HCT116 (cell line): Measurements from ENCODE around the gene TRMT2A. TPM values are rescaled to one million over a fixed set of nuclear protein-coding genes. Genes with fewer than 3 reads are reported as not detected.

ENCODE experiments used
- ATAC-seq: fragments of 200-7000 bp; cut with Tn5 transposase; 2 replicates; pipeline ENCODE4 v1.9.1; 2020; ENCODE audit warnings: mild to moderate bottlenecking, moderate library complexity
- BruUV-seq: library from RNA; stranded (reverse); fragments of 400-500 nt; replicated peaks from 2 replicates; lab custom pipeline; 2021; lab: Mats Ljungman, UMichigan
- CTCF ChIA-PET: fragments of 300-600 bp; sonication (Branson Sonifier 250); formaldehyde crosslinking; loops from one replicate; lab custom pipeline; 2021; ENCODE audit warnings: antibody characterized with exemption; lab: Charles Lee
- POLR2A ChIA-PET: fragments of 300-600, 350-600 bp; sonication (Branson Sonifier 250); formaldehyde crosslinking; loops from one replicate; lab custom pipeline; 2021; ENCODE audit warnings: antibody characterized with exemption; lab: Charles Lee
- RAD21 ChIA-PET, 2 experiments: fragments of 300-600 bp; sonication (Branson Sonifier 250); formaldehyde crosslinking; loops; one replicate each; lab custom pipeline; 2023; ENCODE audit warnings: low total read pairs in 2 of 2; ENCODE audit not compliant: uncharacterized antibody in 2 of 2, unreplicated experiment in 2 of 2, low non-redundant PET in 1 of 2; lab: Charles Lee
- DNase-seq: peaks from one replicate; pipeline ENCODE4 v3.0.0-alpha.2; 2010; ENCODE audit warnings: low read depth, low spot score
- H2AFZ ChIP-seq: fragments of 200-600 bp; shearing (Covaris generic), sonication (generic); 2 replicates; pipeline ENCODE4 v1.6.1; 2017; ENCODE audit warnings: low read depth, mixed run types, mixed read lengths, antibody characterized with exemption, low read length; ENCODE audit not compliant: poor library complexity, severe bottlenecking
- H3K27ac ChIP-seq: 2 replicates; pipeline ENCODE4 v1.5.1; 2012; ENCODE audit warnings: low read depth, low read length
- H3K27me3 ChIP-seq: fragments of 200-600 bp; sonication (generic); 2 replicates; pipeline ENCODE4 v1.6.1; 2016; ENCODE audit warnings: mixed run types, low read length, mixed read lengths; ENCODE audit not compliant: insufficient read depth
- H3K36me3 ChIP-seq, 2 experiments: fragments of 200-500 bp in 1 of 2; fragments of 200-600 bp in 1 of 2; sonication (Bioruptor generic) in 1 of 2; sonication (generic) in 1 of 2; 2 replicates each; pipeline versions ENCODE4 v1.5.1 to v1.6.1; 2014 to 2016; ENCODE audit warnings: low read length in 2 of 2, inconsistent platforms in 1 of 2, mixed read lengths in 1 of 2, mixed run types in 1 of 2; ENCODE audit not compliant: insufficient read depth in 2 of 2, control insufficient read depth in 1 of 2
- H3K4me1 ChIP-seq, 2 experiments: fragments of 200-600 bp in 1 of 2; sonication (generic) in 1 of 2; 2 replicates each; pipeline versions ENCODE4 v1.5.1 to v1.6.1; 2012 to 2017; ENCODE audit warnings: low read length in 2 of 2, inconsistent platforms in 1 of 2, mild to moderate bottlenecking in 1 of 2, mixed read lengths in 1 of 2, mixed run types in 1 of 2, moderate library complexity in 1 of 2; ENCODE audit not compliant: insufficient read depth in 2 of 2, control insufficient read depth in 1 of 2
- H3K4me2 ChIP-seq: fragments of 200-600 bp; sonication (generic); 2 replicates; pipeline ENCODE4 v1.6.1; 2017; ENCODE audit warnings: mixed run types, low read length, mixed read lengths
- H3K4me3 ChIP-seq, 2 experiments: fragments of 200-600 bp in 1 of 2; sonication (generic) in 1 of 2; replicated peaks in 1 of 2; 2 replicates each; pipeline ENCODE4 v1.5.1; 2011 to 2016; ENCODE audit warnings: low read length in 2 of 2, control low read depth in 1 of 2, low read depth in 1 of 2, mild to moderate bottlenecking in 1 of 2, mixed read lengths in 1 of 2, mixed run types in 1 of 2
- H3K79me2 ChIP-seq: fragments of 200-600 bp; sonication (generic); 2 replicates; pipeline ENCODE4 v1.6.1; 2017; ENCODE audit warnings: mild to moderate bottlenecking, mixed run types, low read length, moderate library complexity, mixed read lengths; ENCODE audit not compliant: insufficient read depth
- H3K9ac ChIP-seq: fragments of 200-600 bp; sonication (generic); 2 replicates; pipeline ENCODE4 v1.6.1; 2016; ENCODE audit warnings: low read length, mixed read lengths
- H3K9me2 ChIP-seq: fragments of 200-600 bp; sonication (generic), shearing (Covaris generic); 2 replicates; pipeline ENCODE4 v1.6.1; 2017; ENCODE audit warnings: mixed run types, mild to moderate bottlenecking, moderate library complexity; ENCODE audit not compliant: insufficient read depth
- H3K9me3 ChIP-seq, 2 experiments: fragments of 200-500 bp in 1 of 2; fragments of 200-600 bp in 1 of 2; sonication (Bioruptor generic) in 1 of 2; sonication (generic) in 1 of 2; 2 replicates each; pipeline ENCODE4 v1.6.1; 2014 to 2017; ENCODE audit warnings: low read length in 2 of 2, mixed read lengths in 2 of 2, inconsistent platforms in 1 of 2, low read depth in 1 of 2, mild to moderate bottlenecking in 1 of 2, mixed run types in 1 of 2, moderate library complexity in 1 of 2; ENCODE audit not compliant: control insufficient read depth in 1 of 2, insufficient read depth in 1 of 2
- H4K20me1 ChIP-seq: fragments of 200-600 bp; sonication (generic), shearing (Covaris generic); 2 replicates; pipeline ENCODE4 v1.6.1; 2017; ENCODE audit warnings: mixed run types, mild to moderate bottlenecking, moderate library complexity; ENCODE audit not compliant: insufficient read depth
- CEBPB ChIP-seq: IDR thresholded peaks from 2 replicates; pipeline ENCODE4 v1.6.1; 2012; ENCODE audit warnings: low read depth
- EGR1 ChIP-seq: IDR thresholded peaks from 2 replicates; pipeline ENCODE4 v1.6.1; 2012; ENCODE audit warnings: low read depth
- ELF1 ChIP-seq: IDR thresholded peaks from 2 replicates; pipeline ENCODE4 v1.6.1; 2012; ENCODE audit warnings: low read depth, borderline replicate concordance
- EZH2phosphoT487 ChIP-seq: fragments of 200-600 bp; IDR thresholded peaks from 2 replicates; pipeline ENCODE4 v1.6.1; 2018; ENCODE audit warnings: antibody characterized with exemption, borderline replicate concordance
- FOSL1 ChIP-seq: IDR thresholded peaks from 2 replicates; pipeline ENCODE4 v1.6.1; 2012; ENCODE audit warnings: low read depth
- POLR2AphosphoS5 ChIP-seq: IDR thresholded peaks from 2 replicates; pipeline ENCODE4 v1.6.1; 2011; ENCODE audit warnings: mild to moderate bottlenecking, low read depth, low read length, moderate library complexity
- SP1 ChIP-seq: IDR thresholded peaks from 2 replicates; pipeline ENCODE4 v1.6.1; 2012; ENCODE audit warnings: low read depth
- SRF ChIP-seq: IDR thresholded peaks from 2 replicates; pipeline ENCODE4 v1.6.1; 2012; ENCODE audit warnings: low read depth
- ZFX ChIP-seq: fragments of 450-650 bp; IDR thresholded peaks from 2 replicates; pipeline ENCODE4 v1.6.1; 2017
- intact Hi-C: fragments of 100-400 bp; cut with micrococcal nuclease; formaldehyde crosslinking; loops from 2 replicates; pipeline ENCODE4 v1.10.0; 2022
- total RNA-seq: library from RNA; stranded (reverse); gene quantifications from one replicate; pipeline ENCODE4 v1.2.1, GENCODE V29; 2021; ENCODE audit not compliant: unreplicated experiment
- TF ChIP-seq, protein P1 (sequence below): IDR thresholded peaks from 2 replicates; pipeline ENCODE4 v1.6.1; 2011; ENCODE audit warnings: mild to moderate bottlenecking, low read length, moderate library complexity; ENCODE audit not compliant: insufficient replicate concordance; ENCODE audit errors: extremely low read depth

The TRMT2A gene
- total RNA-seq, 1 experiment from 2014 or later = 67.3 TPM

DNA sequence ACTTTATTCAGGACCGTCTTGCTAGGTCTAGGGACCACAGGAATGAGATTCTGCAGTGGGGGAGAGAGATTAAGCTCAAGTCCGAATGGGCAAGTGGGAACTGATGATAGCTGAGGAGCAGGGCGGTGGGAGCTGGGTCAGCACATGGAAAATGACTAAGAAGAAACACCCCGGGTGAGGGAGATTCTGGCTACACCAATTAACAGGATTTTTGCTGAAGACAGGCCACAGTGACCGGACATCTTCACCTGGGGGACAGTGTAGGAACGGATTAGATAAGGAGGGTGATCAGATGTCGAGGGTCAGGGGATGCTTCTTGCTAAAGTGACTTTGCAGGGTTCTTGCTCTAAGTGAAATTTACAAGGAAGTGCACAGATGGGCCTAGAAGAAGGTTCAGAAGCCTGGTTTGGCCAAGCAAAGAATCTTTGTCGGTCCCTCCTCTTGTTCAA lies 45.5 kb downstream of the TRMT2A start:
- Histone ChIP-seq H3K79me2 (no peaks in the 10 kb centered on the region), H4K20me1 (no peaks in the 10 kb centered on the region), H3K4me2 (no peak overlapping the region), H2AFZ (no peak overlapping the region), H3K9me3 (no peaks in the 10 kb centered on the region), H3K27me3 (no peaks in the 10 kb centered on the region), H3K9ac (no peak overlapping the region), H3K4me1 (no peaks in the 10 kb centered on the region; a peak in 1 of 4 replicates), H3K9me2 (no peaks in the 10 kb centered on the region), H3K36me3 (no peaks in the 10 kb centered on the region), H3K27ac (no peak overlapping the region), H3K4me3 (no peak overlapping the region)
- TF ChIP-seq SP1 (no peak), ZFX (no peak), EZH2phosphoT487 (no peak), SRF (no peak), CEBPB (no peak)
- DNase-seq = no peak
- RAD21 ChIA-PET = no interaction called here
- ATAC-seq = no peak
- BruUV-seq = no TSS peak
- CTCF ChIA-PET = no interaction called here
- POLR2A ChIA-PET = no interaction called here
- intact Hi-C loops = no loop called here

DNA sequence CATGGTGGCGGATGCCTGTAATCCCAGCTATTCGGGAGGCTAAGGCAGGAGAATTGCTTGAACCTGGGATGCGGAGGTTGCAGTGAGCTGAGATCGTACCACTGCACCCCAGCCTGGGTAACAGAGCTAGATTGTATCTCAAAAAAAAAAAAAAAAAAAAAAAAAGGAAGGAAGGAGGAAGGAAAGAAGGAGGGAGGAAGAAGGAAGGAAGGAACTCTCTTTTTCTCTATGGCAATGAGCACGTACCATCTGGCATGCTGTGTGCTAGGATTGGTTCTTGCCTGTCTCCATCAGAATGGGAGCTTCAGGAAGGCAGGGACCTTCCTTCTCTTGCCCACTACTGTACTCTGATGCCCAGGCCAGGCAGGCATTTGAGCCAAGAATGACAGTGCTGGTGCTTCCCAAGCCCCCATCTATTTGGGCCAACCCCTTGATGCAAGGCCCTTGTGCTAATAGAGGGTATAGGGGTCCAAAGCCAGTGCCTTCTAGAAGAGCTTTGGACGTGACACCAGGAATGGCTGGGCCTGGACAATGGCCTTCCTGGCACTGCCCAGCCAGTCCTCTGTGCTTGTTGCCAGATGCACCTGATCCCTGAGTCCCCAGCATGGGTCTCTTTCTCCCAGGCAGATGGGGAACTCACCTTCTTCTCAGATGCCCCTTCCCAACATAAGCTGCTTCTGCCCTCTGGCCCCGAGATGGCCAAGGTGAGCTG lies 47.5 kb downstream of the TRMT2A start:
- H3K79me2 ChIP-seq = no peaks in the 10 kb centered on the region
- H3K27me3 ChIP-seq = no peaks in the 10 kb centered on the region
- H3K9me2 ChIP-seq = no peaks in the 10 kb centered on the region
- no peak overlapping the region for H3K27ac ChIP-seq
- ChIA-PET CTCF (no interaction called here), RAD21 (no interaction called here), POLR2A (no interaction called here)
- TF ChIP-seq EGR1 = no peak
- TF ChIP-seq POLR2AphosphoS5 = no peak
- TF ChIP-seq FOSL1 = no peak
- no peak for TF ChIP-seq ELF1
- no peak for TF ChIP-seq EZH2phosphoT487
- TF ChIP-seq SP1 = no peak
- TF ChIP-seq, protein P1, sequence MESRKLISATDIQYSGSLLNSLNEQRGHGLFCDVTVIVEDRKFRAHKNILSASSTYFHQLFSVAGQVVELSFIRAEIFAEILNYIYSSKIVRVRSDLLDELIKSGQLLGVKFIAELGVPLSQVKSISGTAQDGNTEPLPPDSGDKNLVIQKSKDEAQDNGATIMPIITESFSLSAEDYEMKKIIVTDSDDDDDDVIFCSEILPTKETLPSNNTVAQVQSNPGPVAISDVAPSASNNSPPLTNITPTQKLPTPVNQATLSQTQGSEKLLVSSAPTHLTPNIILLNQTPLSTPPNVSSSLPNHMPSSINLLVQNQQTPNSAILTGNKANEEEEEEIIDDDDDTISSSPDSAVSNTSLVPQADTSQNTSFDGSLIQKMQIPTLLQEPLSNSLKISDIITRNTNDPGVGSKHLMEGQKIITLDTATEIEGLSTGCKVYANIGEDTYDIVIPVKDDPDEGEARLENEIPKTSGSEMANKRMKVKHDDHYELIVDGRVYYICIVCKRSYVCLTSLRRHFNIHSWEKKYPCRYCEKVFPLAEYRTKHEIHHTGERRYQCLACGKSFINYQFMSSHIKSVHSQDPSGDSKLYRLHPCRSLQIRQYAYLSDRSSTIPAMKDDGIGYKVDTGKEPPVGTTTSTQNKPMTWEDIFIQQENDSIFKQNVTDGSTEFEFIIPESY = no peak
- no peak for ATAC-seq
- H3K4me2 ChIP-seq = no peak overlapping the region
- no peak overlapping the region for H3K9ac ChIP-seq
- intact Hi-C loops = no loop called here
- no peaks in the 10 kb centered on the region for H3K36me3 ChIP-seq
- no peak for DNase-seq
- H3K4me3 ChIP-seq = no peak overlapping the region
- H4K20me1 ChIP-seq = no peaks in the 10 kb centered on the region
- BruUV-seq = no TSS peak
- H3K9me3 ChIP-seq = no peaks in the 10 kb centered on the region
- no peak overlapping the region for H2AFZ ChIP-seq
- H3K4me1 ChIP-seq = no peaks in the 10 kb centered on the region
